Ishikawa (cell line): ENCODE results near the gene SRPRB.

Source experiments
- CEBPB ChIP-seq: IDR thresholded peaks from 2 replicates; pipeline ENCODE4 v1.6.1; 2012
- CREB1 ChIP-seq: IDR thresholded peaks from 2 replicates; pipeline ENCODE4 v1.6.1; 2012; ENCODE audit warnings: low read depth
- EGR1 ChIP-seq: IDR thresholded peaks from 2 replicates; pipeline ENCODE4 v1.6.1; 2012
- EP300 ChIP-seq: IDR thresholded peaks from 2 replicates; pipeline ENCODE4 v1.6.1; 2012; ENCODE audit warnings: borderline replicate concordance
- FOXM1 ChIP-seq: IDR thresholded peaks from 2 replicates; pipeline ENCODE4 v1.6.1; 2012; ENCODE audit warnings: low read depth, borderline replicate concordance
- NFIC ChIP-seq: IDR thresholded peaks from 2 replicates; pipeline ENCODE4 v1.6.1; 2012
- RAD21 ChIP-seq: IDR thresholded peaks from 2 replicates; pipeline ENCODE4 v1.6.1; 2012; ENCODE audit warnings: low read depth
- REST ChIP-seq: IDR thresholded peaks from 2 replicates; pipeline ENCODE4 v1.6.1; 2012; ENCODE audit warnings: low read depth, mild to moderate bottlenecking
- TAF1 ChIP-seq: IDR thresholded peaks from 2 replicates; pipeline ENCODE4 v1.6.1; 2012; ENCODE audit warnings: low read depth, mild to moderate bottlenecking
- TCF12 ChIP-seq: IDR thresholded peaks from 2 replicates; pipeline ENCODE4 v1.6.1; 2012; ENCODE audit warnings: low read depth
- TEAD4 ChIP-seq: IDR thresholded peaks from 2 replicates; pipeline ENCODE4 v1.6.1; 2012
- USF1 ChIP-seq: IDR thresholded peaks from 2 replicates; pipeline ENCODE4 v1.6.1; 2012
- YY1 ChIP-seq: IDR thresholded peaks from 2 replicates; pipeline ENCODE4 v1.6.1; 2012; ENCODE audit warnings: low read depth
- ZBTB7A ChIP-seq: IDR thresholded peaks from 2 replicates; pipeline ENCODE4 v1.6.1; 2012; ENCODE audit warnings: low read depth
- TF ChIP-seq, protein P1 (sequence below): IDR thresholded peaks from 2 replicates; pipeline ENCODE4 v1.6.1; 2012

The SRPRB gene

GRCh38 chr3:133821767-133822638, 16.4 kb downstream of the SRPRB start:
- TF ChIP-seq RAD21 = peak; percentile 83
- TF ChIP-seq NFIC = peak; percentile 91
- no peak for TF ChIP-seq ZBTB7A
- TF ChIP-seq FOXM1 = no peak
- peak; percentile 70 for TF ChIP-seq USF1
- TF ChIP-seq, protein P1, sequence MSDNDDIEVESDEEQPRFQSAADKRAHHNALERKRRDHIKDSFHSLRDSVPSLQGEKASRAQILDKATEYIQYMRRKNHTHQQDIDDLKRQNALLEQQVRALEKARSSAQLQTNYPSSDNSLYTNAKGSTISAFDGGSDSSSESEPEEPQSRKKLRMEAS = peak; percentile 63
- TF ChIP-seq TEAD4 = 0 out of 2 replicates have a peak, but pooled peaks have one; percentile 27
- TF ChIP-seq EP300 = 0 out of 2 replicates have a peak, but pooled peaks have one; percentile 18
- TF ChIP-seq EGR1 = no peak

DNA sequence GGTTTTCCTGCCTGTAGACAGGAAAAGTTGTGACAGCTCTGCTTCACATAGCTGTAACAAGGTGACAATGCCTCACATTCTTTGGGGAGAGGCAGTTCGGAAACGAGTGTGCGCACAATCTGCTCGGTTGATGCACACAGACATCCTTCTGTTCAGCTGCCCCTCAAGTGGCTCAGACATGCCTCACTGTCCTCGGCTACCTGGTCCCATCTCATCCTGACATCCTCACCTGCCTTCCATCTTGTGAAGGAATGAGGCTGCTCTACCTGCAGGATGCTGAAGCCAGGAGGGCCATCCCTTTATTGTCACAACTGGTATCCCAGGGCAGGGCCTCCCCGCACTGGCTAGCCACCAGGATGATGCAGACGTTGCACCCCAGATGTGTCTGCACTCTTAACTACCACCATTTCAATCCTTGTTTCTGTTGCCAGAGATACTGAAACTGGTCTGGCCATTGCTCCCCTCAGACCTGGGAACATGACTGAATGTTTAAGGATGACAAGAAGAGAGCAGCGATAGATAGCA, 19.4 kb downstream of the SRPRB start:
- TF ChIP-seq EGR1 = no peak
- TF ChIP-seq TEAD4 = no peak
- TF ChIP-seq EP300 = no peak
- TF ChIP-seq ZBTB7A = no peak
- no peak for TF ChIP-seq NFIC

GRCh38 chr3:133825969-133826727, 20.5 kb downstream of the SRPRB start:
- TF ChIP-seq RAD21 (no peak), YY1 (no peak), FOXM1 (no peak), TAF1 (no peak), CEBPB (no peak), CREB1 (no peak), NFIC (no peak)

DNA sequence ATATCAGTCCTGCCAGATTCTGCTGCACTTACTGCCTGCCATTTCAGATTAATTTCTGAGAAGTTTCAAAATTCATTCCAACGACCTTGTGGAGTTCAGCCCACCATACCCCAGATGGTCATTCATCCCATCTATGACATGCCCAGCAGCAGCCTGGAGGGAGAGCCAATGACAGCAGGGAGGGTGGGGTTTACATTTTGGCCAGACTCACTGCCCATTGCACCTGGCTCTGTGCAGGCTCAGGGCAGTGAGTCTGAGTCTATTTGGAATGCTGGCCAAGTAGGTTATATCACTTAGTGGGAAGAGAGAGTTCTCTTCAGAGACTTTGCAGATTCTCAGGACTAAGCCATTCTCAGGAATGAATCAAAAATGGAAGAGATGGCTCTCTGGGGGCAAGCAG, 21.5 kb downstream of the SRPRB start:
- no peak for TF ChIP-seq CREB1
- no peak for TF ChIP-seq FOXM1
- TF ChIP-seq ZBTB7A = no peak
- TF ChIP-seq TAF1 = no peak
- TF ChIP-seq RAD21 = no peak
- TF ChIP-seq NFIC = no peak
- TF ChIP-seq, protein P1 = no peak
- TF ChIP-seq TCF12 = no peak
- no peak for TF ChIP-seq CEBPB
- no peak for TF ChIP-seq REST
- TF ChIP-seq EP300 = no peak
- no peak for TF ChIP-seq TEAD4
- no peak for TF ChIP-seq YY1
- TF ChIP-seq USF1 = no peak
- TF ChIP-seq EGR1 = no peak

DNA sequence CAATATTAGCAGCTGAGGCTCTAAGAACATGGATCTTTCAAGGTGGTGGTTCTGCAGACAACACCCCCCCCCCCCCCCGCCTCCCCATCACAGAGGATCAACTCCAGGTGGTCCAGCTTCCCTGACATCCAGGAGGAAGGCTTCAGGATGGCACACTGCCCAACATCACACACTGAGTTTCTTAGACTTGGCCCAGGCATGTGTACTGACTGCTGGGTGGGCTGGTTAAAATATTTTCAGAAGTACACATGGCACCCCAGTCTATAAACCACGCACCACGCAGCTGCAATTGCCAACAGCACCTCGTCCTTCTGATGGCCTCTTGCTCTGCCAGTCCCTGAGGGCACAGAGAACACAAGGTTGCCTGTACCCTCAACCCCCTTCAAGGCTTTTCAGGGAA, 22.1 kb downstream of the SRPRB start:
- TF ChIP-seq FOXM1 = no peak
- TF ChIP-seq EP300 = no peak
- no peak for TF ChIP-seq TCF12
- TF ChIP-seq YY1 = no peak
- TF ChIP-seq CREB1 = no peak
- TF ChIP-seq RAD21 = no peak
- no peak for TF ChIP-seq NFIC

- no peak for TF ChIP-seq NFIC
- no peak for TF ChIP-seq CREB1
- TF ChIP-seq, protein P1 = no peak
- no peak for TF ChIP-seq REST
Measured at GRCh38 chr3:133828576-133829309, 23.1 kb downstream of the SRPRB start.
